Mesenteric fat pad (tissue), 1 donor: ENCODE results near the gene CDH11. TPM values are rescaled to one million over a fixed set of nuclear protein-coding genes. Genes with fewer than 3 reads are reported as not detected.

ENCODE experiments used
- DNase-seq: peaks from one replicate; pipeline ENCODE4 v3.0.0-alpha.2; 2020; ENCODE audit warnings: low spot score
- total RNA-seq: library from RNA; stranded (reverse); fragmentation: NEBNext Ultra II Directional; extraction: Animal tissue kit (Norgen Biotek cat#: 25700); gene quantifications from one replicate; pipeline ENCODE4 v1.2.1, GENCODE V29; 2021
- donor health status: DM: yes; HTN: yes; CAD: no.

The CDH11 gene
- total RNA-seq, 1 donor from 2014 or later, result 23.7 TPM

- DNase-seq, result no peak
Measured at GRCh38 chr16:65118871-65119270, 3.0 kb downstream of the CDH11 start.

- no peak for DNase-seq
Measured at GRCh38 chr16:65117811-65118448, 3.9 kb downstream of the CDH11 start.

- DNase-seq, result no peak
Measured at GRCh38 chr16:65116818-65117430, 4.9 kb downstream of the CDH11 start.

GRCh38 chr16:65116216-65116615, 5.6 kb downstream of the CDH11 start:
- no peak for DNase-seq

- DNase-seq, result no peak
Measured at GRCh38 chr16:65114527-65114926, 7.3 kb downstream of the CDH11 start.

- no peak for DNase-seq
Measured at GRCh38 chr16:65113441-65113840, 8.4 kb downstream of the CDH11 start.

GRCh38 chr16:65111306-65111705, 10.6 kb downstream of the CDH11 start:
- DNase-seq, result no peak

GRCh38 chr16:65106757-65107156, 15.1 kb downstream of the CDH11 start:
- DNase-seq, result no peak

GRCh38 chr16:65105171-65105570, 16.7 kb downstream of the CDH11 start:
- no peak for DNase-seq

- no peak for DNase-seq
Measured at GRCh38 chr16:65104471-65104870, 17.4 kb downstream of the CDH11 start.

GRCh38 chr16:65102326-65102725, 19.5 kb downstream of the CDH11 start:
- no peak for DNase-seq

- DNase-seq, result no peak
Measured at GRCh38 chr16:65101009-65101408, 20.9 kb downstream of the CDH11 start.

- DNase-seq, result no peak
Measured at GRCh38 chr16:65099607-65100006, 22.3 kb downstream of the CDH11 start.

- DNase-seq, result no peak
Measured at GRCh38 chr16:65098916-65099315, 22.9 kb downstream of the CDH11 start.

GRCh38 chr16:65097296-65097695, 24.6 kb downstream of the CDH11 start:
- DNase-seq, result no peak

- DNase-seq, result no peak
Measured at GRCh38 chr16:65095906-65096305, 26.0 kb downstream of the CDH11 start.

- no peak for DNase-seq
Measured at GRCh38 chr16:65095090-65095728, 26.7 kb downstream of the CDH11 start.

GRCh38 chr16:65094009-65094408, 27.9 kb downstream of the CDH11 start:
- DNase-seq, result no peak

- DNase-seq, result no peak
Measured at GRCh38 chr16:65083164-65083857, 38.6 kb downstream of the CDH11 start.

GRCh38 chr16:65079549-65079948, 42.3 kb downstream of the CDH11 start:
- no peak for DNase-seq

- no peak for DNase-seq
Measured at GRCh38 chr16:65077181-65077580, 44.7 kb downstream of the CDH11 start.

- DNase-seq, result no peak
Measured at GRCh38 chr16:65075877-65076276, 46.0 kb downstream of the CDH11 start.
